ENCODE measurements around the gene PSAPL1.

PSAPL1 gene

DNA sequence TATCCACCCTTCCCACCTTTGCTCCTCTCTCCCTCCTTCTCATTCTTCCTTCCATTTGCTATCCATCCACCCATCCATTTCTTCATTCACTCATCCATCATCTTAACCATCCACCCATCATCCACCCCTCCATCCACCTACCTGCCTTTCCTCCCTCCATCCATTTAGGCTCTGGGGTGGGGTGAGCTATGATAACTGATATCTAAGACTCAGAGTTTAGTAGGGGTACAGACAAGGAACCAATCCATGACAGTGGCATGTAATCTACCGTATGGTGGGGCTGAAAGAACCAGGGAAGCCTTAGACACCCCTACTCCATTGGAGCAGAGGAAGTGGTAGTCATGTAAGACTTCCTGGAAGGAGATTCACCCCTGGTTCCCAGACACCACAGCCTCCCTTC is 23.2 kb downstream of the PSAPL1 start:
- H3K9me3 ChIP-seq (ENCODE audit: control insufficient read depth, low read length) = no peaks in the 10 kb centered on the region
- H3K79me2 ChIP-seq = no peaks in the 10 kb centered on the region
- no peaks in the 10 kb centered on the region for H3K36me3 ChIP-seq (ENCODE audit: control insufficient read depth, insufficient read depth, low read length)
- H3K4me3 ChIP-seq (ENCODE audit: low read depth, low read length) = no peak overlapping the region
- H3K27me3 ChIP-seq (ENCODE audit: control insufficient read depth, insufficient read depth, low read length) = no peaks in the 10 kb centered on the region
- H3K9ac ChIP-seq = no peak overlapping the region
- H3K4me2 ChIP-seq (ENCODE audit: low read length) = no peak overlapping the region
- no peak overlapping the region for H2AFZ ChIP-seq
- TF ChIP-seq, protein P1, sequence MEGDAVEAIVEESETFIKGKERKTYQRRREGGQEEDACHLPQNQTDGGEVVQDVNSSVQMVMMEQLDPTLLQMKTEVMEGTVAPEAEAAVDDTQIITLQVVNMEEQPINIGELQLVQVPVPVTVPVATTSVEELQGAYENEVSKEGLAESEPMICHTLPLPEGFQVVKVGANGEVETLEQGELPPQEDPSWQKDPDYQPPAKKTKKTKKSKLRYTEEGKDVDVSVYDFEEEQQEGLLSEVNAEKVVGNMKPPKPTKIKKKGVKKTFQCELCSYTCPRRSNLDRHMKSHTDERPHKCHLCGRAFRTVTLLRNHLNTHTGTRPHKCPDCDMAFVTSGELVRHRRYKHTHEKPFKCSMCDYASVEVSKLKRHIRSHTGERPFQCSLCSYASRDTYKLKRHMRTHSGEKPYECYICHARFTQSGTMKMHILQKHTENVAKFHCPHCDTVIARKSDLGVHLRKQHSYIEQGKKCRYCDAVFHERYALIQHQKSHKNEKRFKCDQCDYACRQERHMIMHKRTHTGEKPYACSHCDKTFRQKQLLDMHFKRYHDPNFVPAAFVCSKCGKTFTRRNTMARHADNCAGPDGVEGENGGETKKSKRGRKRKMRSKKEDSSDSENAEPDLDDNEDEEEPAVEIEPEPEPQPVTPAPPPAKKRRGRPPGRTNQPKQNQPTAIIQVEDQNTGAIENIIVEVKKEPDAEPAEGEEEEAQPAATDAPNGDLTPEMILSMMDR (IDR thresholded peaks at IDR 0.05) = no peak
- no peak overlapping the region for H3K27ac ChIP-seq
- no peaks in the 10 kb centered on the region for H3K4me1 ChIP-seq

DNA sequence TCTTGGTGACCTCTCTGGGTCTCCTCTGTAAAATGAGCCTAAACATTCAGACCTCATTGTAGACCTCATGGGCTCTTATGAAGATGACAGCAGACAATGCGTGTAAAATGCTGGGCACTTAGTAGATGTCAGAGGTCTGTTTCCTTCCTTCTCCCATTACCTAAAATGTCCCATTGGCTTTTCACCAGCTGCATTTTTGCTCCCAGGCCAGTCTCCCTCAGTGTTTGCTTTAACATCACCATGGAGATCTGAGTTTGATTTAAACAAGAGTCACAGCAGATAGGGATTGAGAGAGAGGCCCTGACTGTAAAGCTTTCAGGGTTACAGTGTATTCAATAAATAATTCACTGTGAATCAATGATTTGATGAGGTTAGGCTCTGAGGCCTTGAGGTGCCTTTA is 24.3 kb downstream of the PSAPL1 start:
- Histone ChIP-seq H3K27ac (no peak overlapping the region), H3K27me3 (ENCODE audit: control insufficient read depth, insufficient read depth, low read length) (no peaks in the 10 kb centered on the region), H3K4me3 (ENCODE audit: low read depth, low read length) (no peak overlapping the region), H3K36me3 (ENCODE audit: control insufficient read depth, insufficient read depth, low read length) (no peaks in the 10 kb centered on the region), H3K9me3 (ENCODE audit: control insufficient read depth, low read length) (no peaks in the 10 kb centered on the region), H3K4me2 (ENCODE audit: low read length) (no peak overlapping the region), H3K9ac (no peak overlapping the region), H2AFZ (no peak overlapping the region), H3K79me2 (no peaks in the 10 kb centered on the region), H3K4me1 (no peaks in the 10 kb centered on the region)
- TF ChIP-seq, protein P1 (IDR thresholded peaks at IDR 0.05) = no peak

DNA sequence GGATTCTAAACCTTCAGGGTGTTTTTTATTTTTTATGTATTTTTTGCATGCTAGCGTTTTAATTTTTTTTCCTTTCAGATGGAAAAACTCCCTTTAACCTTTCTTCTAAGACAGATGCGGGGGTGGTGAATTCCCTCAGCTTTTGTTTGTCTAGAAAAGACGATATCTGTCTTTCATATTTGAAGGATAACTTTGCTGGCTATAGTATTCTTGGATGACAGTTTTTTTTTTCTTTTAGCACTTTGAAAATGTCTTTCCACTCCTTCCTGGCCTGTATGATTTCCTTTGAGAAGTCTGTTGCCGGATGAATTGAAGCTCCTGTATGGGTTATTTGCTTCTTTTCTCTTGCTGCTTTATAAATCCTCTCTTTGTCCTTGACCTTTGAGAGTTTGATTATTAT is 26.6 kb downstream of the PSAPL1 start:
- H3K4me1 ChIP-seq = no peaks in the 10 kb centered on the region
- no peak overlapping the region for H3K4me3 ChIP-seq (ENCODE audit: low read depth, low read length)
- no peaks in the 10 kb centered on the region for H3K9me3 ChIP-seq (ENCODE audit: control insufficient read depth, low read length)
- H3K9ac ChIP-seq = no peak overlapping the region
- no peaks in the 10 kb centered on the region for H3K79me2 ChIP-seq
- no peak overlapping the region for H3K27ac ChIP-seq
- no peak overlapping the region for H3K4me2 ChIP-seq (ENCODE audit: low read length)
- no peaks in the 10 kb centered on the region for H3K36me3 ChIP-seq (ENCODE audit: control insufficient read depth, insufficient read depth, low read length)
- H2AFZ ChIP-seq = no peak overlapping the region
- TF ChIP-seq, protein P1 (IDR thresholded peaks at IDR 0.05) = no peak
- H3K27me3 ChIP-seq (ENCODE audit: control insufficient read depth, insufficient read depth, low read length) = no peaks in the 10 kb centered on the region

DNA sequence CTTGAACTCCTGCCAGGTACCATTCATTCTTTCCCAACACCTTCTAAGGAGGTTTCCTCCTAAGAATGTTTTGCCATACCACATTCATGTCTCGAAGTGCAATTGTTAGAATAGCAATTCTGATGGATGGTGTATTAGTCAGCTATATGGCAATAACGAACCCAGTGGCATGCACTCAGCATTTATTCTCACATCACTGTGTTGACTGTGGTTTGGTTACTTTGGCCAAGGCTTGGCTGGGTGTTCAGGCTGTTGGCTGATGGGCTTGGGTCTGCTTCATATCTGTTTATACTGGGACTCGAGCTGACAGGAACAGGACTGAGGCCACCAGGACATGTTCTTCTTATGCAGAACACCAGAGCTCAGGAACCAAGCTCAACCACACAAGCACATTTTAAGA is 31.7 kb downstream of the PSAPL1 start:
- TF ChIP-seq, protein P1 (IDR thresholded peaks at IDR 0.05) = no peak
- H3K79me2 ChIP-seq = no peaks in the 10 kb centered on the region
- H3K9ac ChIP-seq = no peak overlapping the region
- no peaks in the 10 kb centered on the region for H3K36me3 ChIP-seq (ENCODE audit: control insufficient read depth, insufficient read depth, low read length)
- H3K4me3 ChIP-seq (ENCODE audit: low read depth, low read length) = no peak overlapping the region
- H2AFZ ChIP-seq = no peak overlapping the region
- H3K27ac ChIP-seq = no peak overlapping the region
- no peaks in the 10 kb centered on the region for H3K9me3 ChIP-seq (ENCODE audit: control insufficient read depth, low read length)
- H3K4me2 ChIP-seq (ENCODE audit: low read length) = no peak overlapping the region
- H3K4me1 ChIP-seq = no peaks in the 10 kb centered on the region
- H3K27me3 ChIP-seq (ENCODE audit: control insufficient read depth, insufficient read depth, low read length) = no peaks in the 10 kb centered on the region

DNA sequence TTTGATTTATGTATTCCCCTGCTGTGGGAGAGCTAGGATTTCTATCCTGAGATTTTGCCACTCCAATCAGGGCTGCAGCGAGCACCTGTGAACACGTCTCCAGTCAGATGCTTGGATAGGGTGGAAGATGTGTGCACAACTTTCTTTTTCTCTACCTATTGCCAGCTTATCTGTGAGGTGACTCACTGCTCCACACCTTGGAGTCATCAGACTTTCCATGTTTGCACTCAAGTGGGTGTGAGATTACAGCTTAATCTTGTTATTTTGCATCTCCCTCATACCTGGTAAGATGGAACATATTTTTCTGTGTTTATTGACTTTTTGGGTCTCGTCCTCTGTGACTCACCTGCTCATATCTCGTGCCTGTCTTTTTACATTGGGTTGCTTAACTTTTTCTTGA is 32.2 kb downstream of the PSAPL1 start:
- Histone ChIP-seq H3K4me1 (no peaks in the 10 kb centered on the region), H3K27me3 (ENCODE audit: control insufficient read depth, insufficient read depth, low read length) (no peaks in the 10 kb centered on the region), H3K4me2 (ENCODE audit: low read length) (no peak overlapping the region), H3K27ac (no peak overlapping the region), H3K9me3 (ENCODE audit: control insufficient read depth, low read length) (no peaks in the 10 kb centered on the region), H3K4me3 (ENCODE audit: low read depth, low read length) (no peak overlapping the region), H3K9ac (no peak overlapping the region), H2AFZ (no peak overlapping the region), H3K36me3 (ENCODE audit: control insufficient read depth, insufficient read depth, low read length) (no peaks in the 10 kb centered on the region), H3K79me2 (no peaks in the 10 kb centered on the region)
- TF ChIP-seq, protein P1 (IDR thresholded peaks at IDR 0.05) = no peak
